ENCODE measurements around the gene OLA1.

GRCh38 chr2:174254267-174254666, 5.9 kb upstream of the OLA1 start:
- TF ChIP-seq POLR2AphosphoS5 (IDR thresholded peaks at IDR 0.05; ENCODE audit: borderline replicate concordance, low read depth, low read length) (no peak), EZH2 (IDR thresholded peaks at IDR 0.05) (no peak)

Measured in SK-N-MC (cell line).